RWPE1 (cell line): ENCODE results near the gene IMMP2L.

ENCODE experiments used
- CTCF ChIA-PET: fragments of 350-600 bp; sonication (Branson Sonifier 250); formaldehyde crosslinking; extraction: SDS; loops from one replicate; lab custom pipeline; 2021; lab: Yijun Ruan, JAX
- POLR2A ChIA-PET: fragments of 400-600 bp; formaldehyde crosslinking; extraction: SDS; loops from one replicate; lab custom pipeline; 2020; ENCODE audit warnings: antibody characterized with exemption; ENCODE audit not compliant: low non-redundant PET; lab: Yijun Ruan, JAX
- DNase-seq: peaks from one replicate; pipeline ENCODE4 v3.0.0; 2012; ENCODE audit warnings: low spot score
- H3K27ac ChIP-seq: fragments of 450-650 bp; 2 replicates; pipeline ENCODE4 v1.5.1; 2017
- CTCF ChIP-seq: fragments of 450-650 bp; conservative IDR thresholded peaks from 2 replicates; pipeline ENCODE4 v1.5.1; 2017; ENCODE audit warnings: low read depth, mild to moderate bottlenecking

The IMMP2L gene

DNA sequence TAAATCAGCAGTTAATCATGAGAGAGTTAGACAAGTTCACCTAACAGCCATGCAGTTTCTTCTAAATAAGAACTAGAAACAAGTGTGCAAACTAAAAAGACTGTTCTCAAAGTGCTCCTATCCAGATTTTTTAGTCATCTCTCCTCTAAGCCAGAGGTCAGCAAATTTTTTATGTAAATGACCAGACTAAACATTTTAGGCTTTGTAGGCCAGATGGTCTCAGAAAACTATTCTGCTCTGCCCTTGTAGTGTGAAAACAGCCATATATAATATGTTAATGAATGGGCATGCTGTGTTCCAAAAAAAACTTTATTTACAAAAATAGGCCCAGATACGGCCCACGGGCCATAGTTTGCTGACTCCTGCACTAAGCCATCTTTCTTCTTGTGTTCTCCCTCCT is 734.4 kb downstream of the IMMP2L start:
- ChIA-PET CTCF (no interaction called here), POLR2A (no interaction called here)

GRCh38 chr7:110827287-110827855 is 734.9 kb downstream of the IMMP2L start:
- TF ChIP-seq CTCF, result no peak
- no peak for DNase-seq
- ChIA-PET CTCF (no interaction called here), POLR2A (no interaction called here)
- H3K27ac ChIP-seq, result no peak overlapping the region

More for the DNA sequence above, 734.4 kb downstream of the IMMP2L start:
- no peak for TF ChIP-seq CTCF
- no peak overlapping the region for H3K27ac ChIP-seq
- DNase-seq, result no peak

DNA sequence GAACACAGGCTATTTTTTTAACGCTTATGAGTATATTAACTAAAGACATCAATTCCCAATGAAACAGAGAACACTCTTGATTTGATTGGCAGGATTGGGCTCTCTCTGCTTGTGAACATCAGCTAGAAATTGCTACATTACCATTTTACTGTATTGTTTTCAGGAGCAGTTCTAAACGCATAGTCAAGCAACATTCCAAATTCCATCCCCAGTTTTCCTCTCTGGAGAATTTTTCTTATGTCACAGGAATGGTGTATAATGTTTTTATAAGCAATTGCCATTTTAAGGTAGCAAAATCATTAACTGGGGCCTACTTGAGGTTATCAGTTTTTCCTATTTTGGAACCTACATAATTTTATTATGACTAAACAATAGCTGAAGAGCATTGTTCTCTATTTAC is 748.3 kb downstream of the IMMP2L start:
- TF ChIP-seq CTCF, result no peak
- POLR2A ChIA-PET, result no interaction called here
- H3K27ac ChIP-seq, result no peak overlapping the region
- CTCF ChIA-PET, result no interaction called here
- DNase-seq, result no peak

GRCh38 chr7:110809832-110810231 is 752.5 kb downstream of the IMMP2L start:
- POLR2A ChIA-PET, result no interaction called here
- no peak for DNase-seq
- CTCF ChIA-PET, result interaction anchor here (0.6 kb wide), 1 partner anchor 58 kb away, joined by 4 read pairs; no protein-coding TSS in a partner anchor
- no peak for TF ChIP-seq CTCF
- H3K27ac ChIP-seq, result no peak overlapping the region

DNA sequence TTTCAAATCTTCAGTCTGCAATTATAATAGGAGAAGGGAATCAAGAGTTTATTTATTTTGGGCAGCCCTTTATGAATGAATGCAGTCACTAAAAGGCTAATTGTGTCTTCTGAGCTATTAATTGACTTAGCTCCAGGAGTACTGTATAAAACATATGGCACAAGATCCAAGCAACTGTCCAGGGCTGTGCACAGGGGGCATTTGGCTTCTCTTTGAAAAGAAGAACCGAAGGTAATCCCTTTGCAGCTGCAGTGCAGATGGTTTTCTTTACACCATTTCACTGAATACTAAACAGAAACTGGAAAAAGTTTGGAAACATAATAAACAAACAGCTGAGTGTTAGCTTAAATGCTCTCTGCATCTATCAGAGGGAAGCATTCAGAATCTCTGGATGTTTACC is 753.9 kb downstream of the IMMP2L start:
- CTCF ChIA-PET, result interaction anchor here (0.6 kb wide), 1 partner anchor 928 kb away, joined by 3 read pairs; no protein-coding TSS in a partner anchor
- POLR2A ChIA-PET, result no interaction called here
- no peak overlapping the region for H3K27ac ChIP-seq
- no peak for DNase-seq
- TF ChIP-seq CTCF, result no peak

- ChIA-PET POLR2A (no interaction called here), CTCF (no interaction called here)
Measured at GRCh38 chr7:110804501-110804900, 757.8 kb downstream of the IMMP2L start.

More at GRCh38 chr7:110804501-110804900, 757.8 kb downstream of the IMMP2L start:
- DNase-seq, result no peak
- H3K27ac ChIP-seq, result no peak overlapping the region
- no peak for TF ChIP-seq CTCF
